SH-SY5Y (cell line): ENCODE results near the gene DIP2C.

Experiments used
- GATA2 ChIP-seq: IDR thresholded peaks from 2 replicates; pipeline ENCODE4 v1.6.1; 2011; ENCODE audit warnings: mild to moderate bottlenecking, low read depth, low read length
- GATA3 ChIP-seq: IDR thresholded peaks from 2 replicates; pipeline ENCODE4 v1.6.1; 2011; ENCODE audit warnings: low read depth, mild to moderate bottlenecking, low read length, moderate library complexity

GRCh38 chr10:656883-657282 is 32.6 kb downstream of the DIP2C start:
- TF ChIP-seq GATA3 (no peak), GATA2 (no peak)
